HuH-7.5 (cell line): ENCODE results near the gene FBXO31.

Experiments used
- DNase-seq: peaks from one replicate; pipeline ENCODE4 v3.0.0; 2011; ENCODE audit warnings: low spot score

The FBXO31 gene

DNA sequence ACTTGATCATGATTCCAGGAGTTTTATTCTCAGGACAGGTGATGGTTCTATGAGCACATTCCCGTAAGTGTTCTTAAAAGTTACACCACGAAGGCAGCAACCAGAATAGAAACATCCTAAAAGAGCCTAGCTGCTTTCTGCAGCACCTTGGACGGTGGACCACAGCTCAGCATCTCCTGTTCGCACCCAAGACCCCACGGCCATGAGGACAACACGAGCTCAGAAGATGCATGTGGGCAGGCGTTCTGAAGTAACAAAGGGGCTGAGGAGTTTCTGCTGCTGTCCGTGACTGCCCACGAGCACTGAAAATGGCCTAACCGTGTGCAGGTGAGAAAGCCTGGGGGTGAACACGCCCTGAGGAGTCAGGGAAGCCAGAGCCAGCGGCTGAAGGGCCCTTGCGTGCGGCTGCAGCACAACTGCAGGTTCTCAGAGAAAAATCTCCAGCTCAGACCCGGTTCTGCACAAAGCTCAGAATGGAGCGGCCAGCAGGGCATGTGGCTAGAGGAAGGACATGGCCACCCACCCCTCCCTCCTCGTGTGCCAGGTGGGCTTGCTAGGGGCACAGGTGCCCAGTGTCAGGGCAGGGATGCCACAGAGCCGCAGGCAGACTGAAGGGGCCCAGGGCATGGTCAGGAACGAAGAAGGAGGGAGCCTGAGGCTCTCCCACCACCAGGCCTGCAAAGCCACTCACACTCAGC is 55.6 kb downstream of the FBXO31 start:
- DNase-seq = no peak

DNA sequence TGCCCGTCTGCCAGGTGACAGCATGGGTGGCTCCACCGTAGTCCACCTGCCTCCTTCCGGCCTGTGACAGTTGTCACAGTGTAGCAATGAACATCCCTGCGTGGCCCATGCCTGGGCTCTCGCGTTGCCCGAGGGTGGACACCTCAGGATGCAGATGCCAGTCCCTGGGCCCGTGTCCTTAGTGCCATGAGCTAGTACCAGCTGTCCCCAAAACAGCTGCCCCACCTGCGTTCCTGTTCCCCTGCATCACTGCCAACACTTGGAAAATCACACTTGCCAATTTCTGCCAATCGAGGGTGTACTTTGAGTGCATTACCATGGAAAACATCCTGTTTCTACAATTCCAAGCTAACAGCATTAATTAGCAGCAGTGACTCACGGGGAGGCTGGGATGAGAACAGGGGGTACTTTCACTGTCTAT is 57.4 kb downstream of the FBXO31 start:
- no peak for DNase-seq

DNA sequence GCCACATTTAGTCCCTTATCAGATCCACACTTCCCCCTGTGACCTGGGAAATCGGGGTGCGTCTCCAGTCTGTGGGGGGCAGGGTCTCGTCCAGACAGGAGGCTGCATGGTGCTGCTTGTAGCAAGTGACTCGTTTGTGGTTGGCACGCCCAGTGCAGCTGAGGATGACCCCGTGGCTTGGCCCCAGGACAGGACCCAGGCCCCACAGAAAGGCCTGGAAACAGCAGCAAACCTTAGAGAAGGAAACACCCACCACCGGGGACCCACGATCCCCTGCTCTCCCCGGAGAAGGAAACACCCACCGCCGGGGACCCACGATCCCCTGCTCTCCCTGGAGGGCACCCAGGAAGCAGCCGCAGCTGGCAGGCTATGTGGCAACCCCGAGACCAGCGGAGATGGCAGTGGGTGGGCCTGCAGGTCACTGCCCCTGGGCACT is 58.1 kb downstream of the FBXO31 start:
- DNase-seq = no peak

DNA sequence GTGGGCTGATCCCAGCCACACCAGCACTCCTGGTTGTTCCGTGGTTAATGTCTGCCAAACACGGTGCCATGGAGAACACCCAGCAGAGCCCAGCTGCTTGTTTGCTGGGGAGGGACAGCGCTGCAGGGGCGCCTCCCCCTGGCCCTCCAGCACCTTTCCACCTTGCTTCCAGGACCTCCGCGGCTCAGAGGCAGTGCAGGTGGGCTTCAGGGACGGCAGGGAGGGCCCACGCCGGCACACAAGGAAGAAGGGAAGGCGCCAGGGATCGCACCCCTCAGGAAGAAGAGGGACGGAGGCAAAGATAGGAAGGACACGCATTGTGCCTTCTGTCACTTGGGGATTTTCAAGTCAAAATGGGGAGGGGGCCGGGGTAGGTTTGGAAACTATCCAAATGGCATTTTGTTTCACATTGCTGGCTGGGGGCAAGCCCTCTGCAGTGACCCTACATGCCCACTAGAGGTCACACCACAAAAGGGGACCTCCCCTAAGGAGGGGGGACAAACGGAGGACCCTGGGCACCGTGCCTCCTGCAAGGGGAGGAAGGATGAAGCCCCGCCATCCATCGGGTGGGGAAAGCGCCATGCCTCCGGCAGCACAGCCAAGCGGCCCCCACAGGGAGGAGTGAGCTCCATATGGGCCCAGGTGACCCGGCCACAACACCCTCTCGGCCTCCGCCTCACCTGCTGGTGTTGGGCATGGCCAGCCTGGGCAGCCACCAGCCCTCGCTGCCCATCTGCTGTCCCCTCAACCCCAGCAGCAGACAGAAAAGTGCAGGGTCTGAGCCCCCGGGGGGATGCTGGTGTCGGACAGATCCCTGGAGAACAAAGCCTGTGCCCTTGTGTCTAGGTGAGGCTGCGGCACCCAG is 58.9 kb downstream of the FBXO31 start:
- peak; percentile 94 for DNase-seq

DNA sequence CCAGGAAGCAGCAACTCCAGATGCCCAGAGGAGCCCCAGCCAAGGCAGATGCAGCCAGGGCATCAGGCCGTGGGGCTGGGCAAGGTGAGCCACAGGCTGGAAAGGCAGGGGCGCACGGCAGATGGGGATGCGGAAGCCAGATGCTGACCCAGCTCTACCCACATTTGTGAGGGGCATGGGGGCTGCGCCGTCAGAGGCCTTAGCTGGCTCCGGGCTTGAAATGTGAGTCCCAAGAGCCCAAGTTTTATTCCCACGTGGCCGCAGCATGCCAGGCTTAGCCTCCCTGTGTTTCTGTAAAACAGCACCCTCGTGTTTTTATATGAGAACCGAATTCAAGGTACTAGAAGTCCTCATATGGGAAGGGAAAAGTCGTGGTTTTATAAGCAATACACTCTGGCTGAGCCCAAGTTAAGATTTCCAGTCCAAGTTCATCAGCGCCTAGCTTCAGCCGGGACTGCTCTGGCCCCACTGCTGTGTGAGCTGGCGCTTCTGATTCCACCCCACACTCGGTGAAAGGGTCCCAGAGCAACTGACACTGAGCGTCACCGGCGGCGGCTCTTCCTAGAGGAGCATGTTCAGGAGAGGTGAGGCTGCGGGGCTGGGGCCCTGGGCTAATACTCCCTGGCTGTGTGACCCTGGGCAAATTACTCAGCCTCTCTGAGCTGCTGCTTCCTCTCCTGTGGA is 59.7 kb downstream of the FBXO31 start:
- DNase-seq = no peak

DNA sequence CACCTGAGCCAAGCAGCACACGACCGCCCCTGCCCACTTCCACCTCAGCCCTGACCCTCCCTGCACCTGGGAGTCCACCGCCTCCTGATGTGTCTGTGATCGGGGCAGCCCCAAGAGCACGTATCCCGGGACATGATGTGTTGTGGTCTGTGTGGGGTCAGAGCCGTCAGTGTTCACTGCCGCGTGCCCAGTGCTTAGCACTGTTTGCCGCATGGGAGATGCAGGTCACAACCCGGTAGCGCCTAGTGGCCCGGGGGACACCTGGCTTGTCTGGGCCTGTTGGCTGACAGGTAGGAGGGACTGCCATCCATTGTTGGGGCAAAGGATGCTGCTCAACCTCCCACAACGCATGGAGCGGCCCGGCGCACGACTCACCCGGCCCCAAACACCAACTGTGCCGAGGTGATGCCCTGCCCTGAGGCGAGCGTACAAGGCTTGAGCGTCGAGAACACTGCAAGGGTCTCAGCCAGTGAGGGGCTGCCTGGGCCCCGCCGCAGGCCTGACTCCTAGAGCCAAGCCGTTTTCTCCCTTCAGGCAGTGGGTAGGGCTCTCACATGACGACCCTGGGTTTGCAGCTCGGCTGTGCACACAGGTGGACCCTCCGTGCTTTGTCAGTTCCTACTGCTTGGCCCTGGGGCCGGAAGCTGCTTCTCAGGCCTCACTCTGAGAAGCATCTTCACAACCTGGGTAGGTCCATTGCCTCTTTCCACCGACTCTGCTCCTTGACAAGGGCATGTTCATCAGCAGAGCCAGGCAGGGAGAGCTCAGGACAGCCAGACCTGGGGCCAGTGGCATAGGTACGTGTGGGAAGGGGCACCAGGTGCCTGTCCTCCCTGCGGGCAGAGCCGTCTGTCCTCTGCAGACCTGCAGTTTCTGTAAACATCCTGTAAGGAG is 60.5 kb downstream of the FBXO31 start:
- DNase-seq = no peak

DNA sequence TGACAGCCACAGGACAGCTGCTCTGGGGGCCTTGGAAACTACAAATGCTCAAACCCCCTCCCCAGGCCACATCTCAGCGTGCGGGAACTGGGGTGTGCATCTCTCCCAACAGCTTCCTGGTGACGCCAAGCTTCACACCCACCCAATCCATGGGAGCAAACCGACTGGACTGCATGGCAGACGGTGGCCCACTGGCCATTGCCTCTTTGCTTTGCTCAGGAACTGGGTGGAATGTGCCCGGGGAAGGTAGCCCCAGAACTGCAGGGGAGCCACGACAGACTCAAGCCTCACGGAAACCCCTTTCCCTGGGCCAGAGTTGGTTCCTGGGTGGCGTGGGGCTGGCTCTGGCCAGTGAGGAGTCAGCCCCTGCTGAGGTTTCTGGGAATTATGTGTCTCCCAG is 61.2 kb downstream of the FBXO31 start:
- no peak for DNase-seq

DNA sequence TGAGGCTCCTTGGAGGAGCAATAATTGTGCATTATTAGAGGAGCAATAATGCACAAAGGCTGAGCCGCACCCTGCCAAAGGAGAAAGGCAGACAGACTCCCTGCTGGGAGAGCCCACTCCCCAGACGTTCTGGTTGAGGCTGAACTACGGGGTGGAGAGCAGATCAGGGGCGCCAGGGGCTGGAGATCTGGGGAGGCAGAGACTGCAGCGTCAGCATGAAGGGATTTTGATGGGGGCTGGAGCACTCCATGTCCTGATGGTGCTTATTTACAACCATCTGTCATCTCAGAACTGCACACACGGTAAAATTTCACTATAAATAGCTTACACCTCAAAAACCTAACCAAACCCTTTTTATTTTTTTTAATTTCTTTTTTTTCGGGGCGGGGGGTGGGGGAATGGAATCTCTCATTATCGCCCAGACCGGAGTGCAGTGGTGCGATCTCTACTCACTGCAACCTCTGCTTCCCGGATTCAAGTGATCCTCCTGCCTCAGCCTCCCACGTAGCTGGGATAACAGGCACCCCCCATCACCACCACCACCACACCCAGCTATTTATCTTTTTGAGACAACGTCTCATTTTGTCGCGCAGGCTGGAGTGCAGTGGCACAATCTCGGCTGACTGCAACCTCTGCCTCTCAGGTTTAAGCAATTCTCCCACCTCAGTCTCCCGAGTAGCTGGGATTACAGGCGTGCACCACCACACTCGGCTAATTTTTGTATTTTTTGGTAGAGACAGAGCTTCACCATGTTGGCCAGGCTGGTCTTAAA is 62.1 kb downstream of the FBXO31 start:
- DNase-seq = no peak

DNA sequence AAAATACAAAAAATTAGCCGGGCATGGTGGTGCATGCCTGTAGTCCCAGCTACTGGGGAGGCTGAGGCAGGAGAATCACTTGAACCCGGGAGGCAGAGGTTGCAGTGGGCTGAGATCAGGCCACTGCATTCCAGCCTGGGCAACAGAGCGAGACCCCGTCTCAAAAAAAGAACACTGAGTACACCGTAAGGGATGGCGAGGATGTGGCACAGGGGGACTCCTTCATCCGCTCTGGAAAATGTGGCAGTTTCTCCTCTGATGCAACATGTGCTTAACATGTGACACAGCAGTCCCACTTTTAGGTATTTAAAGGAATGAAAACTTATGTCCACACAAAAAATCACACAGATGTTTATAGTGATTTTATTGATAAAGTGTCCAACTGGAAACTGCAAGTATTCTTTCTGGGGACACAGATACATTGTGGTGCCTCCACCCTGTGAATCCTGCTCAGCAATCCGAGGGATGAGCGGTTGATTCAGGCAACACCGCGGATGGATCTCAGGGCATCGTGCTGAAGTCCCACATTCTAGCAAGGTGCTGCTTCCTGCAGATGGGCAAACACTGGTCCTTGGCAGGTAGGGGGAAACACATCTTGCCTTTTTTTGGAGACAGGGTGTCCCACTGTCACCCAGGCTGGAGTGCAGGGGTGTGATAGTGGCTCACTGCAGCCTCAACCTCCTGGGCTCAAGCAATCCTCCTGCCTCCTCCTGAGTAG is 62.9 kb downstream of the FBXO31 start:
- DNase-seq = no peak

DNA sequence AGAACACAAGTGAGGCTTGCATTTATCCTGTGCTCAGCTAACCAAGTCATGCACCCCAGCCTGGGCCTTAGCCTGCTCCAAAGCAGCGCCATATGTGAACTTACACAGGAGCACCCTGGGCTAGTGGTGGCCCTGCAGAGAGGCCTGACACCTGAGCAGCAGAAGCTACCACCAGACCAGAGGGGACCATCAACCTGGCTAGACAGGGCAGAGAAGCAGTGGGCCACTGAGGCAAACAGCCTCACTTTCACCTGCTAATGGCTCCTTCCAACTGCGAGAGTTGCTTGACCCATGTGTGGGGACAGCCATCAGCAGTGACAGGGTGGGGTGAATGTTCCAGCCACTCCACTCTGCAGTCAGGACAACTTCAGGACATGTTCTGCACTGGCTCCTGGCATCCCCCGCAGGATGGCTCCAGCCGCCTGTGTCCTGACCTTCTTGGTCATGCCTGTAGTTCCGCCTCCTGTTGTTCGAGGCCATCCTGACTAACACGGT is 63.5 kb downstream of the FBXO31 start:
- no peak for DNase-seq

DNA sequence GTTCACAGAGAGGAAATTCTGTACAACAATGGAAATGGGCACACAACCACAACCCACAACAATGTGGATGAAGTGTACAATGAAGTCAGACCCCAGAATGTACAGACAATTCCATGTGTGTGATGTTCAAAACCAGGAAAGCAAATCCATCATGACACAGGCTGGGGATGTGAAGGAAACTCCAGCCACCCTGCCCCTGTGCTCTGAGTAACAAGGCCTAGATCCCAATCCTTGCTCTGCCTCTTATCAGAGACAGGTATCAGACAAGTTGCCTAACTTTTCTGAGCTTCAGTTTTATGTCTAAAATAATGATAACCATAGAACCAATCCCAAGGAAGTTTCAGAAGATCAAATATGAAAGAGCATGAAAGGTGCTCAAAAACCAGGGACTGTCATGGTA is 64.6 kb downstream of the FBXO31 start:
- DNase-seq = no peak

DNA sequence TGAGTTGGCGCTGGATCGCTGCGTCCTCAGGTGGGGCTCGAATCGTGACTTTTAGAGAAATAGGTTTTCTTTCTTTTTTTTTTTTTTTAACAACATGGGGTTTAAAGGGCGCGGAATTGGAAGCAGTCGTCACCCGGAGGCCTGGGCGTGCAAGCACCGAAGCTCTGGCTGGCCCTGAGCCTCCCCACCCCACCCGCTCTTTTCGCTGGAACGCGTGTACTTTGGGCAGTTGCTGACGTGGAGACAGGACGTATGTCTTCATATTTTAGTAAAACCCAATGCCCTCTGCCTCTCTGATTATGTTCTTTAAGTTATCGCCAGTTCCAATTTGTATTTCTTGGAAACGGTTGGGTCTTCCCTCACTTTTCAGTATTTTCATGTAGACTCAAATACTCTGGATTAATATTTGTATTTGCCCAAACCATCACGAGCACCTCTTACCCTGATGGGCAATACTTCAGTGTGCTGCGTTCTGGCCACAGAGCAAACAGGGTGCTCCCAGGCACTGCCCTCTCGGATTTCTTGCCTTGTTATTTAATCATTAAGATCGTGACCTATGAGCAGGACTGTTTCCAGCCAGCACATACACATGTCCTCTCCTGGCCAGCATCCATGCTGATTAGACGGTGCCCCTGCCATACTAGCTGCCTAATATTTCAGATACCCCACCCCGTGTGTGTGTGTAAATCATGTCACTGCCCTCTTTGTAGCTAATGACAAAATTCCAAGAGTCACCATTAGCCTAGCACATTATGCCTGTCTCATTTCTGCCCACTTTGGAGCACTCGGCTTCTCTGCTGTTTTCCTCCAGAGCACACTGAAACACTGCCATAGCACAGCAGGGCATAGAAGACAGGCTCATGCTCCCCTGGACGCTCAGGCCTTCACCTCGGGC is 65.6 kb downstream of the FBXO31 start:
- DNase-seq = peak; percentile 84

DNA sequence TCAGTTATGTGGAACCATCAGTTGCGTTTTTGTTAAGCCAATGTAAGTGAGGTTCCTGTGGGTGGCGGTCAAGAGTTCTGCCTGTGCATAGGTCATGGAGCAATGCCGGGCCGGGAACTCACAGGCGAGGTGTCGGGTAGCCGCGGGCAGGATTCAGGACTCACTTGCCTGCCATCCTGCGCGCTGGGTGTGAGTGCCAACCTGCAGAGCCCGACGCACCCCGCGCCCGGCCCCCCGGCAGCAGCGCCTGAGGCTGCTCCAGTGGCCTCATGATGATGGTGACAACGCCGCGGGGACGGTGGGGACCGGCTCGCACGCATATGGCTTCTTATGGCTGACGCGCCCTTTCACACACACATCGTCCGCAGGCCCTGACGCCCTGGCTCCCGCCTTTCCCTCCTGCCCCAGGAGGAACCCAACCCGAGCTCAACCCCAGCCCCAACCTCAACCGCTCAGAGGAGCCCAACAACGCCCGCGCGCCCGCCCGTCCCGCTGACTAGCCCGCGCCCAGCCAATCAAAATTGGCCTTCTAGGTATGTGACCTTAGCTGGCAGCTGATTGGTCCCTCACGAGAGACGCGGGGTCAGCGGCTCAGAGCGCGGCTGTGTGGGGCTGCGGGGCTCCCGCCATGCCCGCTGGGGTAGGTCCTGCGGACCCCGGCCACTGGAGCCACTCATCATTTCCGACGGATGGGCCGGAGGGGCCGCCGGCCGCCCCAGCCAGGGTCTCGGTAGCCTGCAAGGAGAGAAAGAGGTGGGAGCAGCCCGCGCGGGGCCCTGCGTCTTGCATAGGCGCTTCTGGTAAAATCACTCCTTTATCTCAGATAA is 66.4 kb downstream of the FBXO31 start, which contains the start of gene C16orf95:
C16orf95 (minus strand) TSS at position 470 of the 827 bp plus-strand sequence; CDS start at position 320, 150 bp downstream.
- DNase-seq = peak; percentile 100

DNA sequence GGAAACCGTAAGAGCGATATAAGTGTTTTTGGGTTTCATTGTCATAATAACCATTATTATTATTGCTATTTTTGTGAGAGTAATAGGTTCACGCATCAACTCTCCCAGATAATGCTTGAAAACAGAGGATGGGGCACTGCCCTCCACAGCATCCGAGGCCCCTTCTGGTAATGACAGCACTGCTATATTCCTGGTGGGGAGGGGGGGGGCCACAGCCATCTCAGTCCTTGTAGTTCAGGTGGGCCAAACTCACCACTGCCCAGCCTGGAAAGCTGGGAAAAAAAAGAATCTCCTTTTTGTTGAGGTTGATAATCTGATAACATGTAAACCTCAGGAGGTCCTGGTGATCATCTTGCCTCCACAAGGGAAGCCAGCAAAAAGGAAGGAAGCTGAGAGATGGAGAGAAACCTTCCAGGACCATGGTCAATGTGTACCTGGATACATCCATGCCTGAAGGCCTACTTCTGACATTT is 67.1 kb downstream of the FBXO31 start:
- no peak for DNase-seq

DNA sequence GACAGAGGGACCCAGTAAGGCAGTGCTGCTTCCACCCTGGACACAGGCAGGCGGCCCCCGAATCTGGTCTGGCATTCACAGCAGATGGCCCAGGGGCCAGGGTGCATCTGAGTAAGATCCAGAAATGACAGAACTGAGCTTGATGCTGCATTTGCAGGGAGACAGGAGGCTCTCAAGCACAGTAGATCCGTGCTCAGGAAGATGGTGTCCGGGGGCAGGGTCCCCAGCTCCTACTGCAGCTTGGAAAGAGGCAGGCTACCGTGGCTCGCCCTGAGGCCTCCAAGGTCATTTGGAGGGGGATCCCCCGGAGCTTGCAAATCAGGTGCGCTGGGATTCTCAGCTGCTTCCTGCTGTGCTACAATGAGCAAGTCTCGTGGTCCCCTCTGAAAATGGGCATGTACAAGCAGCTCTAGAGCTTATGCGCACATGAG is 68.6 kb downstream of the FBXO31 start:
- no peak for DNase-seq

DNA sequence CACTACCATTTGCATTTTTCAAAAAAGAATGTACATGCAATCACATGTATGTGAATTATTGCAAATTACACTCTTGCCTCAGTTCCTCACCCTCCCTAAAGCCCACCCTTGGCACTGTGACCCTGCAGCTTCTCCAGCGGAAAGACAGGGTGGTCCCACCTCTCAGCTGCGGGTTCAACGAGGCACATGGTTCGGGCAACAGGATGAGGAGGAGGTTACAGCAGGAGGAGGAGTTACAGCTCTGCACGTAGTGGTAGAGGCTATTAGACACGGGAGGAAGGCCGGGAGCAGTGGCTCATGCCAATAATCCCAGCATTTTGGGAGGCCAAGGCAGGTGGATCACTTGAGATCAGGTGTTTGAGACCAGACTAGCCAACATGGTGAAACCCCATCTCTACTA is 71.6 kb downstream of the FBXO31 start:
- no peak for DNase-seq

DNA sequence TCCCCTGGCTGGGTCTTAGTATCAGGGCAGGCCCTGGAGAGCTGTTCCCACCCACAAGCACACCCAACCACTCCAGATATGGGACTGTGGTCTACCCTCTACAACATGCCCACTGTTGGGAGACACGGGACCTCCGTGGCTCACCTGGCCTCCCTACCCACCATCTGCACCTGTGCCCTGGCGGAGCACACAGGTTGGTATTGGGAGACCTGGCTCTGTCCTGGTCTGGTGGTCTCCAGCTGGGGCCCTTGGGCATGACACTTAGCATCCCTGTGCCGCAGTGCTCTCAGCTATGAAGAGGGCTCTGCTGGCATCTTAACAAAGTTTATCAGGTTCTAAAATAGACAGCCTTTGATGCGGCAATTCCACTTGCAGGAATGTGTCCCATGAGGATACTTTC is 72.2 kb downstream of the FBXO31 start:
- no peak for DNase-seq

DNA sequence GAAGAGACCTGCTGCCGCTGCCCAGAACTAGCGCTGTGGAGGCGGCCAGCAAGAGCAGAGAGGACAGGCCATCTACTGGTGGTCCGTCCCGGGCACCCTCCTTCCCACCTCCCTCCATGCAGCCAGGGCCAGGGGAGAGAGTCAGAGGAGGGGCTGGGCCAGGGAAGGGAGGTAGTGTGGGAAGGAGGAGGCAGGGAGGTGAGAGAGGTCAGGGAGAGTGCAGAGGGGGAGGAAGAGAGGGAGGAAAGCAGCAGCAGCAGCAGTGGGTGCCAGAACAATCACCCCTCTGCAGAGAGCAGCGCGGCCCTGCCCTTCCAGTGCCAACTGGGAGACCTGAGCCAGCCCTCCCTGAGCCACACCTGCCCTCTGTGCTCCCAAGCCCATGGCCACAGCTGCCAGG is 73.0 kb downstream of the FBXO31 start:
- no peak for DNase-seq
